GM19452 (cell line): Measurements from ENCODE around the gene ST6GALNAC5.

ENCODE experiments used
- ATAC-seq: cut with Tn5 transposase; IDR thresholded peaks from one replicate; pipeline ENCODE4 v1.9.1; 2021; ENCODE audit not compliant: unreplicated experiment

Gene ST6GALNAC5

GRCh38 chr1:76998582-76999223, 131.4 kb downstream of the ST6GALNAC5 start:
- no peak for ATAC-seq

- ATAC-seq: no peak
Measured at GRCh38 chr1:77007675-77008074, 140.4 kb downstream of the ST6GALNAC5 start.

DNA sequence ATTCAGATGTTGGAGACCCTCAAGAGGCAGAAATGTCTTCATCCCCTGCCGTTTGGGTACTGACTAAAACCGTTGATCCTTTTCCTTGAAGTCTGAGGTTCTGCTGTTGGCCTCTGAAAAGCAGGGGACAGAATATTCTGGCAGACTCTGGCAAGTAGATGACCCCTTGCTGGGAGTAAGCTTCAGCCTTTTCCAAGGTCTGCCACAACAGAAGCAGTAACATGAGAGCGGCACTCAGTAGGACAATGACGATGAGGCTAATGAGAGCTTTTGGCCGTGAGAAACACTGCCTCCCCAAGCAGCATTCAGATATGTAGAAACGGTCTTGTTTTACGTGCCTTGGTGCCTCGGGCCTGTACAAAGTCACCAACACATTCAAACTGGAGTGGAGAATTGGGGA, 143.7 kb downstream of the ST6GALNAC5 start:
- no peak for ATAC-seq

GRCh38 chr1:77012066-77012465, 144.8 kb downstream of the ST6GALNAC5 start:
- ATAC-seq: no peak

- ATAC-seq: no peak
Measured at GRCh38 chr1:77014073-77014788, 147.0 kb downstream of the ST6GALNAC5 start.

GRCh38 chr1:77015748-77016341, 148.6 kb downstream of the ST6GALNAC5 start:
- no peak for ATAC-seq

DNA sequence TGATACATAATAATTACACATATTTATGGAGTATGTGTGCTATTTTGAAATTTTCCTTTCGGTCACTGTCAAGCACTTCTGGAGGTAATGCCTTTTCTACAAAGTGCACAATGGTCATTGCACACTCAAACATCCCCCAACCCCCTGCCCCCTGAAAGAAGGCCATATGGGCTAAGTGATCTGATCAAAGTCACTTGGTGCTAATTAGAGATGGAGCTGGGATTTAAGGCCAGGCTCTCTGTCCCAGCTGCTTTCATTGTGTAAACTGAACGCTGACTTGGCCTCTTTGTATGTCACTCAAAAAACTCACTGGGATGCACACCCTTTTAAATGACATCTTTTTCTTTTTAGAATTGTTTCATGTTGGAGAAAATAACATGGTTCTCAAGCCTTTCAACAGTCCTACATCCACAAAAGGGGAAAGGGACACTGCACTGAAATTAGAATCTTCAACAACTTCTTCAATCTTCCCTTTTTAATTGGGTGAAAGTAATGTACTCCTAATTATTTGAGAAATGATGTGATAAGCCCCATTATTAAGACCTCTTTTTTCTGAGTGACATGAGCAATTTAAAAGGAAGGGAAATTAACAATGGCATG, 149.2 kb downstream of the ST6GALNAC5 start:
- ATAC-seq: no peak

GRCh38 chr1:77018311-77018710, 151.0 kb downstream of the ST6GALNAC5 start:
- no peak for ATAC-seq

DNA sequence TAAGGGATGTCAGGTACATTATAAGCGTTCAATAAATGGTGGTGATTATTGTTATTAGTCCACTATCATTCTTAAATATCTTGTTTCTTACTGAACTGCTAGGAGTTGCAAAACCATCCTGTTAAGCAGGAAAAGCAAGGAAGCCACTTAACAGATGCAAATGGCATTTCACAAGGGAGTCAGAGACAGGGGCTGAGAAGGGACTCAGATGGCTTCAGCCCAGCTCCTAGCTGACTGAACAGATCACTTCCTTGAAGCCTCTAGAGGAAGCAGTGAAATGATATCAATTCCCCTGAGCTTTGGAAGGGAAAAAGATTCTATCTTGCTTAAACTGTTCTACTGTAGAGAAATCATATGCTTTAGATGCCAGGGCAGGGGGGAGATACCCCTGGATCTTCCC, 151.5 kb downstream of the ST6GALNAC5 start:
- ATAC-seq: no peak

DNA sequence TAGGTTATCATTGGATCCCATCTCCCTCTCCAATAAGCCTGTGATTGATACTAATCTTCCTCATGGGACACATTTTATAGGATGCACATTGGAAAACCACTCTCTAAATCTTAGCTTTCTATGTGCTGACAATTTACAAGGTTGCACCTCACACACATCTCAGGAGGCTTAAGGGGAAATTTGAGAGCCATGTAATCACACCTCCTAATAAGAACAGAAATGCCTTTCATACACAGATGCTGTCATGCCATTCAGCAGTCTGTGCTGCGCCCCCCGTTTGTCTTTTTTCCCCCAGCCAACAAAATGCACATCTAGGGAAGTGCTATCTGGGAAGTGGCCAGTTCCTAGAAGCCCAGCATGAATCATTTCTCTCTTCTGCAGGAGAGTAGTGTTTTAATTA, 154.5 kb downstream of the ST6GALNAC5 start:
- ATAC-seq: no peak

DNA sequence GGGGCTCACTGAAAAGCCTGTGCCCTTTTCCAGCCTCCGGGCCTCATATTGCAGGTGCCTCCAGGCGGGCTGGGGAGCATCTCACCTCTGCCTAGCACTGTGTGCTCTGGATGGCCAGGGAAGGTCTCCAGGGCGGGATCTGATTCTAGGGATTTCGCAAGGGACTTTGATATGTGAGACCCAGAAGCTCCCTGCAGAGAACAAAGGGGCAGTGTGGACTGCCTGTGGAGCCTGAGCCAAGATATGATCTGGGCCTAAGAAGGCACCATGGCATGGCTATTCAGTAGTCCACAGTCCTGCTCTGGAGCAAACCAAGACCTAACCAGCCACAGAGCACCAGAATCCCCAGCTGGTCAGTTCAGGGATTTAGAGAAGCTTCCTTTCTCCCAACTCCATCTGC, 157.2 kb downstream of the ST6GALNAC5 start:
- ATAC-seq: no peak

GRCh38 chr1:77025599-77025998, 158.3 kb downstream of the ST6GALNAC5 start:
- no peak for ATAC-seq

DNA sequence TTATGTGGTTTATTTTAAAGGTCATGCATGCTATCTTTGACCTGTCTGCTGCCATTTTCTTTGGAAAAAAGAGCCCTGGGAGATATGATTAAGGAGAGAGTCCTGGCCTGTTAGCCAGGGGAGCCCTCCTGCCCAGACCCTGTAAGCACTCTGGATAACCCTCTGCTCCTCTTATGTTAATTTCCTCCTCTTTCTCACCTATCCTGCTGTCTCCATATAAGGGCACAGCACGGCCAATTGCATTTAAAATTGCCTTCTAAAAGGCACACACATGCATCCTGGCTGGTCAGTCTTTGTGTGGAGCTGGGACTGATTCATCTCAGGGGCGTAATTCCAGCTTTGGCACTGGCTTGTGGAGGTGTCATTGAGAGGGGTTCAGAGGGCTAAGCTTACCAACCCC, 158.9 kb downstream of the ST6GALNAC5 start:
- ATAC-seq: no peak

DNA sequence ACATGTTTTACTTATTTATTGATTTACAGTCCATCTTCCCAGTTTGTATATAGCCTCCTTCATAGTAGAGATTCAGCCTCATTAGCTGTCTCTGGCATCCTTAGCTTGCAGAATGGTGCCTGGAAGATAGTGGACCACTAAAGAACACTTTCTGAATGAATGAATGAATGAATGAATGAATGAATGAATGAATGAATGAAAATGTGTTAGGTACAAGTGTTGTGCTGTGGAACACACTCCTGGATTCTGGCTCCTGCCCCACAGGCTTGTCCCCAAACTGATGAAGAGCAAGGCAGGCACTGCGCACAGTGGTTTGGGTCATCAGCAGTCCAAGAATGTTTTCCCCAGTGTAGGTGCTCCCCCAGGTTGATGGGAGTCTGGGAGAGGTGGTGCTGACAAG, 159.4 kb downstream of the ST6GALNAC5 start:
- no peak for ATAC-seq

- no peak for ATAC-seq
Measured at GRCh38 chr1:77027847-77028246, 160.6 kb downstream of the ST6GALNAC5 start.

DNA sequence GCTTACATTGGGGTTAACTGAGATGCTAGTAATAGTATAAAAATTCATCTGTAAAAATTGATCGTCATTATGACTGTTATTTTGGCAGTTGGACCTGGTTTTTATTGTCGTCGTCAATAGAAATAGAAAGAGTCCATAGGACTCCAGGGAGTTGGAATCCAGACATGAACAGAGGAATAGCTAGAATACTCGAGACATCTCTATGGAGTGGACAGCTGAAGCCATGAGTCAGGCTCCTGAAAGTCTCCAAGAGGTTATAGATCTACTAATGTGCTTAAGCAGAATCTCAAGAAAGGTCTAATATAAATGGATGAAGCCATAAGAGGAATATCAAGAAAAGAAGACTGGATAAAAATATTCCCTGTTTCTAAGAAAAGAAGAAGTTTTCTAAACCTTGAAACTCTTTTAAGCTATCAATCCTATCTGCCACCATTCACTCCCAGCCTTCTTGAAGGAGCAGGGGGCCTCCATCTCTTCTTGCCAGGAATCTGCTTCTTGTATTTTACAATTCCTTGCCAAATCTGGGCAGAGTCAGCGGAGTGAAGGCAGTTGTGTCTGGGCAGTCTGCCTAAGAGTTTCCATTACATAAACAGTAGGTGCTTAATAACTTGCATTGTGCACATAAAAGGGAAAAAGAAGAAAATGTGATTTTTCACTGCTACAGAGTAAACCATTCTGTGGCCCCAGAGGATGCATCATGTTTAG, 163.3 kb downstream of the ST6GALNAC5 start:
- ATAC-seq: no peak

DNA sequence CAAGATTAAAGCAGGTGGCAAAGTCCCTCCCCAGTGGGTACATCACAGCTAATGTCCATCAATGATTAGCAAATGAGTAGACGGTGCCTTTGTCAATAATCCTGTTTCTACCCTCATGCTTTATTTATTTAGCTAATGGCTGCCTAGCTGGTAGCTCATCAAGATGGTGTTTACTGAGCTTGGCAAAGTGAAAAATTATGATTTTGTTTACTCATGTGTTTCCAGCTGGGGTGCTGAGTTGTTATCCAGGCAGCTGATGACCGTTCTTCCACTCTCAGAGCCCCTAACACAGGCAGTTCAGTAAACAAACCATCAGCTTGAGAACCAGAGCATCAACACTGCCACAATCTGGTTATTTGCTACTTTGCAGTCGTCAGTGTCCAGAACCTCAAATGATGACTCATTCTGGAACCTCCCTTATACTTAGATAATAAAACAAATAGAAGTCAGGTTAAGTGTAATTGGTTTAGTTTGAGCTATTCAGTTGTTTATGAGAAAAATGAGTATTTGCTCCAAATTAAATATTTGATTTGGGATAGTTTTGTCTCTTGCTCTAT, 163.9 kb downstream of the ST6GALNAC5 start:
- ATAC-seq: no peak

GRCh38 chr1:77036560-77036959, 169.3 kb downstream of the ST6GALNAC5 start:
- ATAC-seq: no peak

DNA sequence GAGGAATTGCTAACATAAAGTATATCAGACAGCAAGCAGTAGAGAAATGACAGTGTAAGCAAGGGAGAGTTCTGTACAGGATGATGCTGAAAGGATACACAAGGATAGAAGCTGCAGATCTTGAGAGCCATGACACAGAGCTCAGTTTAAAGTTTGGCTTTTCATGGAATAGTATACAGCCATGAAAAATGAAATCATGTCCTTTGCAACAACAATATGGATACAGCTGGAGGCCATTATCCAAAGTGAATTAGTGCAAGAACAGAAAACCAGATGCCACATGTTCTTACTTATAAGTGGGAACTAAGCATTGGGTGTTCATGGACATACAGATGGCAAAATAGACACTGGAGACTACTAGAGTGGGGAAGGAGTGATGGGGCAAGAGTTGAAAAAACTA, 169.8 kb downstream of the ST6GALNAC5 start:
- ATAC-seq: no peak

- ATAC-seq: no peak
Measured at GRCh38 chr1:77038000-77038399, 170.7 kb downstream of the ST6GALNAC5 start.

- no peak for ATAC-seq
Measured at GRCh38 chr1:77039111-77039510, 171.8 kb downstream of the ST6GALNAC5 start.
